Measurements from ENCODE around the gene PIP4P1. TPM values are rescaled to one million over a fixed set of nuclear protein-coding genes. Genes with fewer than 3 reads are reported as not detected.
A peak's percentile ranks its signal among the peaks of the same experiment; 100 is the strongest.

The PIP4P1 gene
- total RNA-seq, 5 donors from 2014 or later (not counting 1 experiment from before 2014, with no cell fraction given), result 54.2 to 72.8 (median 57.5) TPM

DNA sequence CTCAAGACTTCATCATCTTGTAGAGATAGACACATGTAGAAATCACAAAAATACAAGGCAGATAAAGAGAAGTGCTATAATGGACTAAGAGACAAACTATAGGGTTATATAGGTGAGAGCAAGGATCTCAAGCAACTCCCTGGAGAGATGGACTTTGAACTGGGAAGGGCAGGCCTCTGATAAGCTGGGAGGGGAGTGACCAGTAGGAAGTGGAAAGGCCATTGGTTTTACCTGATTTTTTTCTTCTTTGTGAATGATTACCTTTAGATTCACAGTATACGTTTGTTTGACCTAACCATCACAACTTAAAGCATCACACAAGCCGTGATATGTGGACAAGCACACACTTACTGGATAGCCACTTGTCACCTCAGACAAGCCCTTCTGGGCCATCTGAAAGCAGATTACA lies 42.7 kb downstream of the PIP4P1 start:
- no peaks in the 10 kb centered on the region for H3K27me3 Mint-ChIP-seq
- no peak overlapping the region for H3K27ac Mint-ChIP-seq
- DNase-seq (no peak), ATAC-seq (replicated peaks in 1 of 4) (no peak)
- Histone ChIP-seq H3K27ac (ENCODE audit: low read length) (no peak overlapping the region), H3K27me3 (replicated peaks in 1 of 2; ENCODE audit: control insufficient read depth in 2 of 2, extremely low read depth in 1 of 2, insufficient read depth in 2 of 2, low read length in 1 of 2) (no peaks in the 10 kb centered on the region), H3K4me3 (ENCODE audit: control insufficient read depth in 1 of 2, extremely low read depth in 1 of 2, low read length in 1 of 2) (no peak overlapping the region), H3K36me3 (ENCODE audit: control insufficient read depth in 2 of 2, extremely low read depth in 1 of 2, insufficient read depth in 1 of 2, low read length in 1 of 2) (no peaks in the 10 kb centered on the region), H3K9me3 (no peaks in the 10 kb centered on the region), H3K4me1 (ENCODE audit: control insufficient read depth in 1 of 2, extremely low read depth in 1 of 2, insufficient read depth in 2 of 2, low read length in 2 of 2) (peaks cover 10 to 16% of the 10 kb centered on the region in 2 experiments)
- ChIA-PET CTCF (interaction anchor here in 1 of 2 donors (0.8 kb wide), 1 partner anchor 68 kb away, joined by 3 read pairs; no protein-coding TSS in a partner anchor), POLR2A (no interaction called here)
- no peaks in the 10 kb centered on the region for H3K36me3 Mint-ChIP-seq
- H3K4me1 Mint-ChIP-seq, result peaks cover 17 to 20% (median 18%) of the 10 kb centered on the region in 3 donors
- 95% methylated on average over 2 of the region's 2 CpGs for WGBS (ENCODE audit: insufficient coverage)
- no peaks in the 10 kb centered on the region for H3K9me3 Mint-ChIP-seq
- no peak overlapping the region for H3K4me3 Mint-ChIP-seq

DNA sequence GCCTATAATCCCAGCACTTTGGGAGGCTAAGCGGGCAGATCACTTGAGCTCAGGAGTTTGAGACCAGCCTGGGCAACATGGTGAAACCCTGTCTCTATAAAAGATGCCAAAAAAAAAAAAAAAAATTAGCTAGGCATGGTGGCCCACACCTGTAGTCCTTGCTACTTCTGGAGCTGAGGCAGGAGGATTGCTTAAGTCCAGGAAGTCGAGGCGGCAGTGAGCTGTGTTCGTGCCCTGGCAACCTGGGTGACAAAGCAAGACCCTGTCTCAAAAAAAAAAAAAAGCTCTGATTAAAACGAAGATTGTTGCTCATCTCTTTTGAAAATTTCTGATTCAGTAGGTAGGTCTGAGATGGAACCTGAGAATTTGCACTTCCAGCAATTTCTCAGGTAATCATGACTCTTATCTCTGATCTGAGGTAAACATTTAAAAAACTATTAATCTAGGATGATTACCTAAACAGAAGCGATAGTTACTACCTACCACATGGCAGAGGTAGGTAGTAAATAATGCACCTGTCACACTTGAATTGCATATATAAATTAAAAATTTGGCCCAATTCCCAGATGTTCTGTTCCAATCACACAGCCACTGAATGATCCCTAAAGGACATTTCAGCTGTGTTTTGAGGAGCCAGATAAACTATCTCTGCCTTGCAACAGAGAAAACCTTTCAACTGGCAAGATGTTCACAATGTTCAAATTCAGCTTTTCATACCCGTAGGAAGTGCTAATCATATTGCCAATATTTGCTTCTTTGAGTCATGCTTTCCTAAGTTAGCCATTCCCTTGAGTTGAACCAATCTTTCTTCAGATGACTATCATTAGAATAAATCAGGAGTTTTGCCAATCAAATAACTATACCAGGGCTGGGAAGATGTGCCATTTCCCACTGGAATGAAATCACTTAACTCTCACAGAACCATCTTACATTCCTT lies 43.7 kb downstream of the PIP4P1 start:
- Histone ChIP-seq H3K27me3 (replicated peaks in 1 of 2; ENCODE audit: control insufficient read depth in 2 of 2, extremely low read depth in 1 of 2, insufficient read depth in 2 of 2, low read length in 1 of 2) (no peaks in the 10 kb centered on the region), H3K9me3 (no peaks in the 10 kb centered on the region), H3K4me3 (ENCODE audit: control insufficient read depth in 1 of 2, extremely low read depth in 1 of 2, low read length in 1 of 2) (no peak overlapping the region), H3K36me3 (ENCODE audit: control insufficient read depth in 2 of 2, extremely low read depth in 1 of 2, insufficient read depth in 1 of 2, low read length in 1 of 2) (no peaks in the 10 kb centered on the region), H3K4me1 (ENCODE audit: control insufficient read depth in 1 of 2, extremely low read depth in 1 of 2, insufficient read depth in 2 of 2, low read length in 2 of 2) (peaks cover 12 to 20% of the 10 kb centered on the region in 2 experiments), H3K27ac (ENCODE audit: low read length) (no peak overlapping the region)
- no peak for DNase-seq
- Mint-ChIP-seq H3K27me3 (no peaks in the 10 kb centered on the region), H3K4me1 (peaks cover 17 to 27% (median 24%) of the 10 kb centered on the region in 3 donors), H3K9me3 (no peaks in the 10 kb centered on the region), H3K27ac (no peak overlapping the region), H3K4me3 (no peak overlapping the region), H3K36me3 (no peaks in the 10 kb centered on the region)
- ATAC-seq (replicated peaks in 1 of 4), result no peak
- 89% methylated on average over 5 of the region's 7 CpGs for WGBS (ENCODE audit: insufficient coverage)
- CTCF ChIA-PET, result interaction anchor here (0.6 to 1.3 kb wide), 8 partner anchors 27 to 588 kb away, joined by 3 to 5 read pairs (median 4); partner anchors contain the start of genes APEX1 (in 1 of the 2) and PARP2 (in 1 of the 2)
- POLR2A ChIA-PET, result interaction anchor here in 1 of 2 donors (0.5 kb wide), 1 partner anchor 11 kb away, joined by 10 read pairs; no protein-coding TSS in a partner anchor

DNA sequence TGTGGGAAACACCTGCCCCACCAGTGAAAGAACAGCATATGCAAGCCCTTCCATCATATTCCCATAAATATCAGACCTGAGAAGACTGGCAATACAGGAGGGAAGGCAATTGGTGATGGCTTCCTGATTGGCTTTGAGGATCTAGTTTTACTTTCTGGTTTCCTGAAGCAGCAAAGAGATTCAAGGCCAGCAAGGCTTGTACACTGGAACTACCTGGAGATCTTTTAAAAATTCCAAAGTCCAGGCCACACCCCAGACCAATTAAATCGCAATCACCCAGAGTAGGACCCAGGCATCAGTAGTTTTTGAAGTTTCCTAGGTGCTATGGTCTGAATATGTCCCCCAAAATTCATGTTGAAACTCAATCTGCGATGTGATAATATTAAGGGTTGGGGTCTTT lies 45.0 kb downstream of the PIP4P1 start:
- Histone ChIP-seq H3K9me3 (no peaks in the 10 kb centered on the region), H3K4me1 (ENCODE audit: control insufficient read depth in 1 of 2, extremely low read depth in 1 of 2, insufficient read depth in 2 of 2, low read length in 2 of 2) (peaks cover 15 to 20% of the 10 kb centered on the region in 2 experiments), H3K4me3 (ENCODE audit: control insufficient read depth in 1 of 2, extremely low read depth in 1 of 2, low read length in 1 of 2) (no peak overlapping the region), H3K27me3 (replicated peaks in 1 of 2; ENCODE audit: control insufficient read depth in 2 of 2, extremely low read depth in 1 of 2, insufficient read depth in 2 of 2, low read length in 1 of 2) (no peaks in the 10 kb centered on the region), H3K36me3 (ENCODE audit: control insufficient read depth in 2 of 2, extremely low read depth in 1 of 2, insufficient read depth in 1 of 2, low read length in 1 of 2) (no peaks in the 10 kb centered on the region), H3K27ac (ENCODE audit: low read length) (peak overlapping the region; percentile 3)
- POLR2A ChIA-PET, result interaction anchor here (0.7 to 0.8 kb wide), 3 partner anchors 39 to 45 kb away, joined by 4 to 9 read pairs (median 7); partner anchors contain the start of genes PIP4P1 (in 2 of the 2) and APEX1 (in 1 of the 2)
- H3K36me3 Mint-ChIP-seq, result no peaks in the 10 kb centered on the region
- H3K4me1 Mint-ChIP-seq, result peaks cover 28 to 36% (median 34%) of the 10 kb centered on the region in 3 donors
- CTCF ChIA-PET, result interaction anchor here (0.5 to 2.8 kb wide), 23 partner anchors 11 to 553 kb away, joined by 3 to 18 read pairs (median 4); partner anchors contain the start of genes APEX1 (in 1 of the 2), OSGEP (in 1 of the 2) and PIP4P1 (in 1 of the 2)
- H3K9me3 Mint-ChIP-seq, result no peaks in the 10 kb centered on the region
- 100% methylated on average over 1 of the region's 2 CpGs for WGBS (ENCODE audit: insufficient coverage)
- DNase-seq (no peak), ATAC-seq (replicated peaks in 1 of 4) (no peak)
- no peak overlapping the region for H3K4me3 Mint-ChIP-seq
- H3K27me3 Mint-ChIP-seq, result no peaks in the 10 kb centered on the region
- peak overlapping the region; percentile 4 to 61 for H3K27ac Mint-ChIP-seq

DNA sequence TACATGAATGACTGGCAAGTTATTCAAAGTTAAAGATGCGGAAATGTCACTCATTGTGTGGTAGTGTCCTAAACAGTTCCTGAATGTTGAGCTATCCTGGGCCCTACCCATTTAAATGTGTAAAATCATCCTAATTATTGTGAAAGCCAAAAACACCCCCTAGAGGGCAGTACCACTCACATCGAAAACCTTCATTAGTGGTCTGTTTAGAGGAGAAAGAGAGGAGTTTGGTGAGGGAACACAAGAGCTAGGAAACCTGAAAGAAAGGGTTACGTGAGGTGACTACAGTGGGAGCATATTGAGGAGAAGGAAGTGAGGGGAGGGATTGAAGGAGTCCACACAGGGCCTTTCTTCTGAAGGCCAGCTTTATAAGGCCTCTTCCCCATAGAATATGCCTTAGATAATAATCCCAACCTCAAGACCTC lies 45.4 kb downstream of the PIP4P1 start:
- Histone ChIP-seq H3K36me3 (ENCODE audit: control insufficient read depth in 2 of 2, extremely low read depth in 1 of 2, insufficient read depth in 1 of 2, low read length in 1 of 2) (no peaks in the 10 kb centered on the region), H3K4me1 (ENCODE audit: control insufficient read depth in 1 of 2, extremely low read depth in 1 of 2, insufficient read depth in 2 of 2, low read length in 2 of 2) (peaks cover 15 to 20% of the 10 kb centered on the region in 2 experiments), H3K9me3 (no peaks in the 10 kb centered on the region), H3K4me3 (ENCODE audit: control insufficient read depth in 1 of 2, extremely low read depth in 1 of 2, low read length in 1 of 2) (no peak overlapping the region), H3K27me3 (replicated peaks in 1 of 2; ENCODE audit: control insufficient read depth in 2 of 2, extremely low read depth in 1 of 2, insufficient read depth in 2 of 2, low read length in 1 of 2) (no peaks in the 10 kb centered on the region), H3K27ac (ENCODE audit: low read length) (peak overlapping the region; percentile 3)
- H3K27ac Mint-ChIP-seq, result peak overlapping the region; percentile 4 to 61
- H3K36me3 Mint-ChIP-seq, result no peaks in the 10 kb centered on the region
- peaks cover 31 to 40% (median 37%) of the 10 kb centered on the region in 3 donors for H3K4me1 Mint-ChIP-seq
- no peaks in the 10 kb centered on the region for H3K27me3 Mint-ChIP-seq
- ATAC-seq (replicated peaks in 1 of 4) (peak; percentile 12 to 36 (median 30)), DNase-seq (peak in 19 of 35 experiments; percentile 15 to 74 (median 28))
- CTCF ChIA-PET, result interaction anchor here (0.5 to 2.8 kb wide), 28 partner anchors 10 to 727 kb away, joined by 3 to 18 read pairs (median 4); partner anchors contain the start of genes APEX1 (in 1 of the 2), OSGEP (in 1 of the 2) and PIP4P1 (in 1 of the 2)
- POLR2A ChIA-PET, result interaction anchor here (0.6 to 1.0 kb wide), 5 partner anchors 33 to 73 kb away, joined by 4 to 10 read pairs (median 7); partner anchors contain the start of genes PIP4P1 (in 2 of the 2) and APEX1 (in 1 of the 2)
- H3K9me3 Mint-ChIP-seq, result no peaks in the 10 kb centered on the region
- WGBS (ENCODE audit: insufficient coverage), result no CpG with 5 or more reads among the region's 3 CpGs
- no peak overlapping the region for H3K4me3 Mint-ChIP-seq

DNA sequence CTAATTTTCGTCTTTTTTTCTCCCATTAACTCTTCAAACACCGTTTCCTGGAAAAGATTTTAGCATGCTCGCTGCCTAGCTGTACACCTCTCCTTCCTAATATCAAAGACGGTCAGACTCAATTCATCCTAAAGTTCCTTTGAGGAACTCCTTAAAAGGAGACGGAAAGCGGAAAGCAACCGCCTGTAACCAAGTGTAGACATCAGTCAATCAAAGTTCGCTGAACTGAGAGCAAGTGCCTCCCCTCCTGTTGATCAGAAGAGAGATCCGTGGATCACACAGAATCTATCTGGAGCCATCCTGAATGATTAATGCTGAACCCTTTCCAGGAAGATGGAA lies 47.5 kb downstream of the PIP4P1 start:
- under 1% methylated on average over 9 of the region's 9 CpGs for WGBS (ENCODE audit: insufficient coverage)
- Histone ChIP-seq H3K27ac (ENCODE audit: low read length) (peak overlapping the region; percentile 88), H3K4me3 (ENCODE audit: control insufficient read depth in 1 of 2, extremely low read depth in 1 of 2, low read length in 1 of 2) (peak overlapping the region; percentile 85 to 97), H3K4me1 (ENCODE audit: control insufficient read depth in 1 of 2, extremely low read depth in 1 of 2, insufficient read depth in 2 of 2, low read length in 2 of 2) (peaks cover 15 to 20% of the 10 kb centered on the region in 2 experiments), H3K36me3 (ENCODE audit: control insufficient read depth in 2 of 2, extremely low read depth in 1 of 2, insufficient read depth in 1 of 2, low read length in 1 of 2) (no peaks in the 10 kb centered on the region), H3K27me3 (replicated peaks in 1 of 2; ENCODE audit: control insufficient read depth in 2 of 2, extremely low read depth in 1 of 2, insufficient read depth in 2 of 2, low read length in 1 of 2) (no peaks in the 10 kb centered on the region), H3K9me3 (no peaks in the 10 kb centered on the region)
- H3K4me3 Mint-ChIP-seq, result peak overlapping the region; percentile 90 to 97 (median 95)
- peak overlapping the region; percentile 97 to 98 for H3K27ac Mint-ChIP-seq
- CTCF ChIA-PET, result interaction anchor here (0.6 to 2.8 kb wide), 11 partner anchors 9 to 195 kb away, joined by 3 to 18 read pairs (median 3); partner anchors contain the start of gene PIP4P1 (in 1 of the 2)
- DNase-seq, result peak in 9 of 35 experiments; percentile 5 to 57 (median 13)
- H3K36me3 Mint-ChIP-seq, result no peaks in the 10 kb centered on the region
- POLR2A ChIA-PET, result interaction anchor here in 1 of 2 donors (1.5 kb wide), 1 partner anchor 41 kb away, joined by 4 read pairs; the partner anchor contains the start of genes APEX1 and OSGEP
- H3K27me3 Mint-ChIP-seq, result no peaks in the 10 kb centered on the region
- peaks cover 40 to 49% (median 46%) of the 10 kb centered on the region in 3 donors for H3K4me1 Mint-ChIP-seq
- peak; percentile 38 to 58 (median 54) for ATAC-seq (replicated peaks in 1 of 4)
- H3K9me3 Mint-ChIP-seq, result no peaks in the 10 kb centered on the region

All from T-cell (primary cell).